CD4-positive, alpha-beta memory T cell (primary cell): ENCODE data around the gene SLC25A26. TPM values are rescaled to one million over a fixed set of nuclear protein-coding genes. Genes with fewer than 3 reads are reported as not detected.
"Not testable (repeated sequence)": the region's sequence is repeated elsewhere in the genome, so short reads cannot be mapped to it uniquely, and the experiment has no call there.

ENCODE experiments used
- CTCF ChIA-PET: fragments of 350-600 bp; sonication (Branson Sonifier 250); formaldehyde crosslinking; loops from one replicate; lab custom pipeline; 2021; ENCODE audit warnings: inconsistent platforms; ENCODE audit not compliant: partially characterized antibody; lab: Charles Lee
- POLR2A ChIA-PET: fragments of 350-600 bp; sonication (Branson Sonifier 250); formaldehyde crosslinking; loops from one replicate; lab custom pipeline; 2021; ENCODE audit not compliant: partially characterized antibody; lab: Charles Lee
- DNase-seq, 5 donors: peaks; one replicate each; pipeline versions ENCODE4 v3.0.0 to v3.0.0-alpha.2; 2020 to 2022; ENCODE audit warnings: mixed read lengths in 1 of 5
- H3K27ac ChIP-seq: one replicate; pipeline ENCODE4 v1.7.0; 2013; ENCODE audit warnings: low read depth, low read length
- H3K27me3 ChIP-seq: 2 replicates; pipeline ENCODE4 v1.7.0; 2013; ENCODE audit warnings: mild to moderate bottlenecking, low read length, moderate library complexity; ENCODE audit not compliant: insufficient read depth
- H3K36me3 ChIP-seq: 2 replicates; pipeline ENCODE4 v1.7.0; 2013; ENCODE audit warnings: mild to moderate bottlenecking, low read length, moderate library complexity; ENCODE audit not compliant: insufficient read depth
- H3K4me1 ChIP-seq: 2 replicates; pipeline ENCODE4 v1.7.0; 2013; ENCODE audit warnings: mild to moderate bottlenecking, low read length, moderate library complexity; ENCODE audit not compliant: insufficient read depth
- H3K4me3 ChIP-seq, 2 donors: one replicate each; pipeline ENCODE4 v1.7.0; 2013; ENCODE audit warnings: low read length in 2 of 2, mild to moderate bottlenecking in 1 of 2
- H3K9me3 ChIP-seq, 2 donors: one replicate each; pipeline ENCODE4 v1.7.0; 2013; ENCODE audit warnings: low read length in 2 of 2, control low read depth in 1 of 2; ENCODE audit not compliant: control insufficient read depth in 1 of 2
- H3K27ac Mint-ChIP-seq, 7 donors: one replicate each; pipeline ENCODE4 v1.8.0; 2020 to 2021; ENCODE audit warnings: mixed read lengths in 7 of 7, mild to moderate bottlenecking in 6 of 7, inconsistent platforms in 3 of 7, moderate library complexity in 3 of 7
- H3K27me3 Mint-ChIP-seq, 2 donors: one replicate each; pipeline ENCODE4 v1.8.0; 2020 to 2021; ENCODE audit warnings: mixed read lengths in 2 of 2
- H3K36me3 Mint-ChIP-seq, 2 donors: one replicate each; pipeline ENCODE4 v1.8.0; 2020 to 2021; ENCODE audit warnings: mixed read lengths in 2 of 2, inconsistent platforms in 1 of 2, mild to moderate bottlenecking in 1 of 2
- H3K4me1 Mint-ChIP-seq, 4 donors: one replicate each; pipeline ENCODE4 v1.8.0; 2020 to 2021; ENCODE audit warnings: mixed read lengths in 4 of 4, mild to moderate bottlenecking in 1 of 4
- H3K4me3 Mint-ChIP-seq, 8 donors: one replicate each; pipeline ENCODE4 v1.8.0; 2020 to 2021; ENCODE audit warnings: mixed read lengths in 8 of 8, mild to moderate bottlenecking in 7 of 8, moderate library complexity in 6 of 8, inconsistent platforms in 3 of 8
- H3K9me3 Mint-ChIP-seq, 8 donors: one replicate each; pipeline ENCODE4 v1.8.0; 2020 to 2021; ENCODE audit warnings: mixed read lengths in 8 of 8, mild to moderate bottlenecking in 5 of 8, inconsistent platforms in 3 of 8, moderate library complexity in 1 of 8
- intact Hi-C: fragments of 100-400 bp; cut with micrococcal nuclease; formaldehyde crosslinking; loops from one replicate; pipeline ENCODE4 v1.15.1; 2023
- polyA plus RNA-seq, 2 donors: library from polyadenylated mRNA; unstranded; fragments of 300-500 nt; fragmentation: Illumina TruSeq; gene quantifications; one replicate each; pipeline ENCODE4 v1.2.3, GENCODE V29; 2021
- total RNA-seq, 2 experiments: library from RNA; stranded (reverse); gene quantifications; one replicate each; pipeline ENCODE4 v1.2.3, GENCODE V29; 2021

The SLC25A26 gene
- total and polyA plus RNA-seq, 4 experiments from 2014 or later = 18.9 to 58.1 (median 29.1) TPM

- intact Hi-C loops = no loop called here
- Mint-ChIP-seq H3K9me3 (peaks cover 0 to 1% (median 0%) of the 10 kb centered on the region in 8 donors), H3K27me3 (no peaks in the 10 kb centered on the region), H3K4me3 (no peak overlapping the region), H3K4me1 (peaks cover 26 to 58% (median 46%) of the 10 kb centered on the region in 4 donors), H3K27ac (peak overlapping the region in 1 of 7 donors; percentile 17), H3K36me3 (peaks cover 26 to 35% of the 10 kb centered on the region in 2 donors)
- no peaks in the 10 kb centered on the region for H3K36me3 ChIP-seq
- DNase-seq = no peak
- H3K9me3 ChIP-seq = no peaks in the 10 kb centered on the region
- ChIA-PET CTCF (no interaction called here), POLR2A (no interaction called here)
- no peak overlapping the region for H3K27ac ChIP-seq
- H3K27me3 ChIP-seq = no peaks in the 10 kb centered on the region
- peaks cover 15% of the 10 kb centered on the region for H3K4me1 ChIP-seq
- H3K4me3 ChIP-seq = no peak overlapping the region
Observed at GRCh38 chr3:66224220-66224619, 3.4 kb downstream of the SLC25A26 start.

- H3K27ac ChIP-seq, H3K27me3 Mint-ChIP-seq, CTCF ChIA-PET, DNase-seq, H3K36me3 ChIP-seq, intact Hi-C loops, H3K9me3 Mint-ChIP-seq, H3K27me3 ChIP-seq, H3K9me3 ChIP-seq, H3K4me1 ChIP-seq, POLR2A ChIA-PET, H3K4me3 ChIP-seq: not testable (repeated sequence)
- Mint-ChIP-seq H3K4me1 (peaks cover 24 to 57% (median 43%) of the 10 kb centered on the region in 4 donors), H3K27ac (peak overlapping the region in 1 of 7 donors; percentile 43), H3K36me3 (peaks cover 30 to 37% of the 10 kb centered on the region in 2 donors), H3K4me3 (peak overlapping the region in 2 of 8 donors; percentile 8 to 62)
Observed at GRCh38 chr3:66226093-66226492, 5.3 kb downstream of the SLC25A26 start.

- Histone ChIP-seq H3K27me3 (no peaks in the 10 kb centered on the region), H3K27ac (no peak overlapping the region), H3K4me1 (no peaks in the 10 kb centered on the region), H3K4me3 (no peak overlapping the region), H3K36me3 (no peaks in the 10 kb centered on the region), H3K9me3 (no peaks in the 10 kb centered on the region)
- ChIA-PET POLR2A (no interaction called here), CTCF (no interaction called here)
- Mint-ChIP-seq H3K4me1 (peaks cover 17 to 47% (median 35%) of the 10 kb centered on the region in 4 donors), H3K27ac (no peak overlapping the region), H3K4me3 (no peak overlapping the region), H3K9me3 (no peaks in the 10 kb centered on the region), H3K36me3 (peaks cover 30 to 35% of the 10 kb centered on the region in 2 donors), H3K27me3 (no peaks in the 10 kb centered on the region)
- DNase-seq = no peak
- intact Hi-C loops = no loop called here
Observed at GRCh38 chr3:66227051-66227450, 6.2 kb downstream of the SLC25A26 start.

DNA sequence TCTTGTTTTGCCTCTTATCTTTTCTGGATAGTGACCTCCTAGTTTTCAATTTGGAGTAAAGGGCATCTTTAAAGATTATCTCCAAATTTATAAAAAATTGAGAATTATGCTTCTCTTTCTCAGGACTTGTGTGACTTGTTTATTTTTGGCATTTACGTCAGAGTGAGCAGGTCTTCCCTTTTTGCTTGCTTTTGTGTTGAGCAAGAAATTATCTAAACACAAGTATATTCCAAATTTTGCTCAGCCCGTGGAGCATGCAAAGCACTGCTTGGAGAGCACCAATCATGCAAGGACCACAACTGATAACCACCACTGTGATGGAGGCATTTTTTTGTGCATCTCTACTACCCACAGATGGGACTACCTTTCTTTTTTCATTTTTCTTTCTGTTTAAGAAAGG is 7.1 kb downstream of the SLC25A26 start:
- Mint-ChIP-seq H3K27me3 (no peaks in the 10 kb centered on the region), H3K4me3 (no peak overlapping the region), H3K36me3 (peaks cover 28 to 37% of the 10 kb centered on the region in 2 donors), H3K9me3 (no peaks in the 10 kb centered on the region), H3K4me1 (peaks cover 23 to 52% (median 42%) of the 10 kb centered on the region in 4 donors), H3K27ac (peak overlapping the region in 1 of 7 donors; percentile 31)
- no peak overlapping the region for H3K27ac ChIP-seq
- H3K4me3 ChIP-seq = no peak overlapping the region
- POLR2A ChIA-PET = no interaction called here
- H3K36me3 ChIP-seq = no peaks in the 10 kb centered on the region
- H3K27me3 ChIP-seq = no peaks in the 10 kb centered on the region
- no peaks in the 10 kb centered on the region for H3K4me1 ChIP-seq
- H3K9me3 ChIP-seq = no peaks in the 10 kb centered on the region
- no peak for DNase-seq
- CTCF ChIA-PET = no interaction called here
- intact Hi-C loops = no loop called here

DNA sequence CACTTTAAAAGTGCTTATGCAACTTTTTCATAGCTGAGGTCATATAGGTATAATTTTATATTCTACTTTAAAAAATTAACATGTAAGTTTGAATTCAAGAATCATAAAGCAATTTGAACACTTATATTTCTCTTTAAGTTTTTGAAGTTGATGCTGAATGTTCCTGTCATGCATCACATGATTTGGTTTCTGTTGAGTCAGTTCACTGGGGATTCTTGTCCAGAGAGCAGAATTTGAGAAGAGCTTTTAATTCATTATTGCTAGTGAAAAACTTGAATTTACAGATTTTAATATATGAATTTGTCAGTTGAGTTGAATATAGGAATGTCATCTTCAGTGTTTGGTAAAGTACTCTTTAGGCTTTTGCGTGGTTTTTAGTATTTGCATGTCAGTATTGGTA is 7.9 kb downstream of the SLC25A26 start:
- no peak for DNase-seq
- H3K4me1 Mint-ChIP-seq = peaks cover 22 to 51% (median 39%) of the 10 kb centered on the region in 4 donors
- no peaks in the 10 kb centered on the region for H3K36me3 ChIP-seq
- no peaks in the 10 kb centered on the region for H3K27me3 Mint-ChIP-seq
- ChIA-PET POLR2A (no interaction called here), CTCF (no interaction called here)
- no peaks in the 10 kb centered on the region for H3K9me3 ChIP-seq
- H3K27ac ChIP-seq = no peak overlapping the region
- no peaks in the 10 kb centered on the region for H3K27me3 ChIP-seq
- H3K36me3 Mint-ChIP-seq = peaks cover 26 to 31% of the 10 kb centered on the region in 2 donors
- H3K9me3 Mint-ChIP-seq = no peaks in the 10 kb centered on the region
- no peaks in the 10 kb centered on the region for H3K4me1 ChIP-seq
- no peak overlapping the region for H3K27ac Mint-ChIP-seq
- no peak overlapping the region for H3K4me3 ChIP-seq
- intact Hi-C loops = no loop called here
- no peak overlapping the region for H3K4me3 Mint-ChIP-seq

- H3K4me3 ChIP-seq = no peak overlapping the region
- no peaks in the 10 kb centered on the region for H3K27me3 ChIP-seq
- Mint-ChIP-seq H3K27ac (no peak overlapping the region), H3K27me3 (no peaks in the 10 kb centered on the region), H3K4me3 (peak overlapping the region in 1 of 8 donors; percentile 12), H3K9me3 (no peaks in the 10 kb centered on the region), H3K36me3 (peaks cover 19% of the 10 kb centered on the region in 2 donors), H3K4me1 (peaks cover 24 to 42% (median 36%) of the 10 kb centered on the region in 4 donors)
- no peaks in the 10 kb centered on the region for H3K9me3 ChIP-seq
- no peaks in the 10 kb centered on the region for H3K4me1 ChIP-seq
- DNase-seq = no peak
- H3K27ac ChIP-seq = no peak overlapping the region
- H3K36me3 ChIP-seq = no peaks in the 10 kb centered on the region
- intact Hi-C loops = no loop called here
- POLR2A ChIA-PET = no interaction called here
- CTCF ChIA-PET = interaction anchor here (0.7 kb wide), 1 partner anchor 484 kb away, joined by 3 read pairs; no protein-coding TSS in a partner anchor
Observed at GRCh38 chr3:66229931-66230330, 9.1 kb downstream of the SLC25A26 start.

DNA sequence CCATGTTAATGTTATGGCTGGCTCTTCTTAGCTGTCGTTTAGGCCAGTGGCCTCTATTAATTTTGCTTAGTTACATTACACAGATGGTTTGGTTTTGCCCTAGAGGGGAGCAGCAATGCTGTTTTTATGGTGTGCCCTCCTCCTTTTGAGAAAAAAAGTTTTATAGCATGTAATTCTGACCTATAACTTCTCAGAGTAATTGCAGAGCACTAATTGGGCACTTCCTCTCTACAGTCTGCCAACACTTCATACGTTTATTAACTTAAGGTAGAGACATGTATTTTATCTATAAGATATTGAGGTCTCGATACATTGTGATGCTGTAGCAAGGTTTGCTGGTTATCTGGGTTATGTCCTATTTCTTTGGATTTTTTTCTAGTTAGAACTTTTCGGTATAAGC is 12.2 kb downstream of the SLC25A26 start:
- Mint-ChIP-seq H3K9me3 (peaks cover 0 to 5% (median 1%) of the 10 kb centered on the region in 8 donors), H3K36me3 (peaks cover 22 to 25% of the 10 kb centered on the region in 2 donors), H3K27ac (peak overlapping the region in 2 of 7 donors; percentile 17 to 26), H3K4me3 (no peak overlapping the region), H3K4me1 (peaks cover 20 to 25% (median 21%) of the 10 kb centered on the region in 4 donors), H3K27me3 (no peaks in the 10 kb centered on the region)
- Histone ChIP-seq H3K36me3 (no peaks in the 10 kb centered on the region), H3K4me3 (no peak overlapping the region), H3K4me1 (no peaks in the 10 kb centered on the region), H3K27ac (no peak overlapping the region), H3K9me3 (no peaks in the 10 kb centered on the region), H3K27me3 (no peaks in the 10 kb centered on the region)
- CTCF ChIA-PET = interaction anchor here (1.1 kb wide), 1 partner anchor 21 kb away, joined by 3 read pairs; no protein-coding TSS in a partner anchor
- intact Hi-C loops = no loop called here
- POLR2A ChIA-PET = no interaction called here
- DNase-seq = no peak
